Astrocyte (in vitro differentiated cells and primary cell): ENCODE results near the gene CCDC184.

Experiments used
- EZH2 ChIP-seq: IDR thresholded peaks from 2 replicates; pipeline ENCODE4 v1.6.1; 2012; ENCODE audit warnings: mild to moderate bottlenecking, low read length, inconsistent platforms; ENCODE audit not compliant: insufficient read depth
- TF ChIP-seq, protein P1 (sequence below): IDR thresholded peaks from 2 replicates; pipeline ENCODE4 v1.5.1; 2011; ENCODE audit warnings: low read depth, mild to moderate bottlenecking, inconsistent platforms, low read length, moderate library complexity; ENCODE audit not compliant: insufficient read depth

GRCh38 chr12:48185181-48185919 lies 1.9 kb downstream of the CCDC184 start:
- TF ChIP-seq, protein P1, sequence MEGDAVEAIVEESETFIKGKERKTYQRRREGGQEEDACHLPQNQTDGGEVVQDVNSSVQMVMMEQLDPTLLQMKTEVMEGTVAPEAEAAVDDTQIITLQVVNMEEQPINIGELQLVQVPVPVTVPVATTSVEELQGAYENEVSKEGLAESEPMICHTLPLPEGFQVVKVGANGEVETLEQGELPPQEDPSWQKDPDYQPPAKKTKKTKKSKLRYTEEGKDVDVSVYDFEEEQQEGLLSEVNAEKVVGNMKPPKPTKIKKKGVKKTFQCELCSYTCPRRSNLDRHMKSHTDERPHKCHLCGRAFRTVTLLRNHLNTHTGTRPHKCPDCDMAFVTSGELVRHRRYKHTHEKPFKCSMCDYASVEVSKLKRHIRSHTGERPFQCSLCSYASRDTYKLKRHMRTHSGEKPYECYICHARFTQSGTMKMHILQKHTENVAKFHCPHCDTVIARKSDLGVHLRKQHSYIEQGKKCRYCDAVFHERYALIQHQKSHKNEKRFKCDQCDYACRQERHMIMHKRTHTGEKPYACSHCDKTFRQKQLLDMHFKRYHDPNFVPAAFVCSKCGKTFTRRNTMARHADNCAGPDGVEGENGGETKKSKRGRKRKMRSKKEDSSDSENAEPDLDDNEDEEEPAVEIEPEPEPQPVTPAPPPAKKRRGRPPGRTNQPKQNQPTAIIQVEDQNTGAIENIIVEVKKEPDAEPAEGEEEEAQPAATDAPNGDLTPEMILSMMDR, result no peak
- no peak for TF ChIP-seq EZH2
